Measurements from ENCODE around the gene GAL.

GRCh38 chr11:68659158-68659921, 25.0 kb upstream of the GAL start:
- TF ChIP-seq CTCF (IDR thresholded peaks at IDR 0.05) (no peak), POLR2A (IDR thresholded peaks at IDR 0.05) (no peak)

All from Peyer's patch (tissue), 4 donors.